HepG2 (cell line): ENCODE measurements around the gene ECE2. TPM values are rescaled to one million over a fixed set of nuclear protein-coding genes. Genes with fewer than 3 reads are reported as not detected.

Experiments
- AGO2 ChIP-seq: fragments of 200-400 bp; formaldehyde crosslinking; optimal IDR thresholded peaks from 2 replicates; pipeline ENCODE3; 2017; ENCODE audit warnings: mild to moderate bottlenecking, low read depth, low read length, moderate library complexity
- ATF3 ChIP-seq: sonication (generic); formaldehyde crosslinking; IDR thresholded peaks from 2 replicates; pipeline ENCODE4 v1.4.0; 2020; ENCODE audit warnings: missing genetic modification reagents
- GABPB1 ChIP-seq: IDR thresholded peaks from 2 replicates; pipeline ENCODE4 v1.6.1; 2016; ENCODE audit warnings: mild to moderate bottlenecking, missing genetic modification reagents, moderate library complexity, missing compliant biosample characterization
- HNRNPLL ChIP-seq: fragments of 200-400 bp; formaldehyde crosslinking; IDR thresholded peaks from 2 replicates; pipeline ENCODE4 v1.6.1; 2017; ENCODE audit warnings: mild to moderate bottlenecking, low read depth, low read length; ENCODE audit not compliant: poor library complexity, severe bottlenecking
- MED8 ChIP-seq: sonication (generic); formaldehyde crosslinking; IDR thresholded peaks from 2 replicates; pipeline ENCODE4 v1.8.1; 2023; ENCODE audit warnings: mild to moderate bottlenecking, missing genetic modification reagents; ENCODE audit not compliant: insufficient replicate concordance
- NR2C2 ChIP-seq: sonication (generic); formaldehyde crosslinking; IDR thresholded peaks from 2 replicates; pipeline ENCODE4 v1.4.0; 2020; ENCODE audit warnings: missing genetic modification reagents, mild to moderate bottlenecking, moderate library complexity, borderline replicate concordance
- REST ChIP-seq, 2 experiments: IDR thresholded peaks; 2 replicates each; pipeline ENCODE4 v1.6.1; 2011 to 2012; ENCODE audit warnings: low read length in 2 of 2, borderline replicate concordance in 1 of 2, low read depth in 1 of 2, mild to moderate bottlenecking in 1 of 2, moderate library complexity in 1 of 2
- ZNF800 ChIP-seq: sonication (generic); formaldehyde crosslinking; IDR thresholded peaks from 2 replicates; pipeline ENCODE4 v1.4.0; 2020; ENCODE audit warnings: missing genetic modification reagents
- polyA plus RNA-seq, 8 experiments: library from polyadenylated mRNA; depleted of rRNA in 3 of 8; stranded (reverse) in 7 of 8; unstranded in 1 of 8; fragments of >200 nt; fragmentation: Illumina TruSeq in 4 of 8; extraction: Trizol in 4 of 8; gene quantifications; 2 replicates each; pipeline versions ENCODE4 v1.2.1 to v1.2.3, GENCODE V29; 2011 to 2016; ENCODE audit warnings: low read depth in 4 of 8, missing spikeins in 1 of 8, mixed read lengths in 1 of 8; ENCODE audit not compliant: insufficient read depth in 1 of 8
- total RNA-seq, 5 experiments: library from RNA; depleted of rRNA; stranded (reverse); fragments of >200 nt; fragmentation: Illumina TruSeq; extraction: Trizol; gene quantifications; 2 replicates each; pipeline ENCODE4 v1.2.3, GENCODE V29; 2016; ENCODE audit warnings: low read depth in 1 of 5

The ECE2 gene
- total and polyA plus RNA-seq, 2 of the 13 experiments (the other 11 are each of a cell fraction or from before 2014, with no cell fraction given): not detected

GRCh38 chr3:184260724-184261269 lies 15.0 kb upstream of the ECE2 start (continued):
- TF ChIP-seq HNRNPLL (peak; percentile 32), ZNF800 (CRISPR knock-in tag) (0 out of 2 replicates have a peak, but pooled peaks have one; percentile 8), MED8 (CRISPR knock-in tag) (no peak), NR2C2 (CRISPR knock-in tag) (no peak), REST (IDR thresholded peaks at IDR 0.05; ENCODE audit: borderline replicate concordance in 1 of 2, low read depth in 1 of 2, low read length in 2 of 2) (0 out of 4 replicates have a peak, but pooled peaks of 1 of the 2 experiments have one; percentile 20), GABPB1 (CRISPR knock-in tag) (0 out of 2 replicates have a peak, but pooled peaks have one; percentile 16), AGO2 (peak; percentile 1), ATF3 (CRISPR knock-in tag) (0 out of 2 replicates have a peak, but pooled peaks have one; percentile 17)
- TF ChIP-seq, all 625 proteins: peak for 10
